B cell (primary cell): ENCODE data around the gene TTC4.

Experiments
- EZH2 ChIP-seq: IDR thresholded peaks from 2 replicates; pipeline ENCODE4 v1.6.1; 2012; ENCODE audit warnings: borderline replicate concordance, low read depth, mild to moderate bottlenecking, moderate library complexity, low read length; ENCODE audit not compliant: insufficient read depth, poor library complexity, severe bottlenecking
- TF ChIP-seq, protein P1 (sequence below): fragments of 200-600 bp; IDR thresholded peaks from one replicate; pipeline ENCODE4 v1.8.0; 2022; ENCODE audit warnings: antibody characterized with exemption, mild to moderate bottlenecking

DNA sequence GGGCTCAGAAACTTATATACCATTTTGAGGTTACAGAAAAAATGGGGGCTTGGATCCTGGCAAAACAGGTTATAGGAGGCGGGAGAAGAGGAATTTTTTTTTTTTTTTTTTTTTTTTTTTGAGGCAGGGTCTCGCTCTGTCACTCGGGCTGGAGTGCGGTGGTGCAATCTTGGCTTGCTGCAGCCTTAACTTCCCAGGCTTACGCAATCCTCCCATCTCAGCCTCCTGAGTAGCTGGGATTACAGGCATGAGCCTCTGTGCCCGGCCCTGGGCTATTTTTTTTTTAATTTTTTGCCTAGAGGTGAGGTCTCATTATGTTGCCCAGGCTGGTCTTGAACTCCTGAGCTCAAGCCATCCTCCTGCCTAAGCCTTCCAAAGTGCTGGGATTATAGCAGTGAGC is 49.3 kb upstream of the TTC4 start:
- TF ChIP-seq EZH2 = no peak
- TF ChIP-seq, protein P1, sequence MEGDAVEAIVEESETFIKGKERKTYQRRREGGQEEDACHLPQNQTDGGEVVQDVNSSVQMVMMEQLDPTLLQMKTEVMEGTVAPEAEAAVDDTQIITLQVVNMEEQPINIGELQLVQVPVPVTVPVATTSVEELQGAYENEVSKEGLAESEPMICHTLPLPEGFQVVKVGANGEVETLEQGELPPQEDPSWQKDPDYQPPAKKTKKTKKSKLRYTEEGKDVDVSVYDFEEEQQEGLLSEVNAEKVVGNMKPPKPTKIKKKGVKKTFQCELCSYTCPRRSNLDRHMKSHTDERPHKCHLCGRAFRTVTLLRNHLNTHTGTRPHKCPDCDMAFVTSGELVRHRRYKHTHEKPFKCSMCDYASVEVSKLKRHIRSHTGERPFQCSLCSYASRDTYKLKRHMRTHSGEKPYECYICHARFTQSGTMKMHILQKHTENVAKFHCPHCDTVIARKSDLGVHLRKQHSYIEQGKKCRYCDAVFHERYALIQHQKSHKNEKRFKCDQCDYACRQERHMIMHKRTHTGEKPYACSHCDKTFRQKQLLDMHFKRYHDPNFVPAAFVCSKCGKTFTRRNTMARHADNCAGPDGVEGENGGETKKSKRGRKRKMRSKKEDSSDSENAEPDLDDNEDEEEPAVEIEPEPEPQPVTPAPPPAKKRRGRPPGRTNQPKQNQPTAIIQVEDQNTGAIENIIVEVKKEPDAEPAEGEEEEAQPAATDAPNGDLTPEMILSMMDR = no peak
